Stimulated activated naive CD8-positive, alpha-beta T cell treated with anti-CD3 and anti-CD28 coated beads, Interleukin-15, Interleukin-2, amounts not matched to agents 100 U/mL and 50 U/mL, for 24 hours (primary cell): ENCODE results near the gene SPECC1L.

Source experiments
- ATAC-seq: fragments of 150-1000 bp; cut with Tn5 transposase; one replicate; pipeline ENCODE4 v1.10.0; 2021
- DNase-seq: peaks from one replicate; pipeline ENCODE4 v3.0.0; 2021

SPECC1L gene

DNA sequence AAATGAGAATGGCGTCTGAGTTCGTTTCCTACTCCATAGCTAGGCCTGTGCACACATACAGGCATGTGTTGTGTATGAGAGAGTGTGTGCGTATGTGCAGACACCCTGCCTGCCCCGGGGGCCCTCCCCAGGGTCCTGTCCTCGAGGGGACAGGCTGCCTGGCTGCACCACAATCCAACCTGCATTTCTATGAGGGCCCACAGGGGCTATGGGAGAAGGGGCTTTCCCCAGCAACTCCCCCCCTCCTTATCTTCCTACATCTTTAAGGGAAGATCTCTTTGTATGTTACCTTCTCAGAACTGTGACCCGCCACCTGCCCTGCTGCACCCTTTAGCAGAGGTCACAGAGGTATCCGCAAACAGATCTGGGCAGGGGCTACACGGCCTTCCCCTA is 171.7 kb downstream of the SPECC1L start:
- ATAC-seq (no peak), DNase-seq (no peak)

DNA sequence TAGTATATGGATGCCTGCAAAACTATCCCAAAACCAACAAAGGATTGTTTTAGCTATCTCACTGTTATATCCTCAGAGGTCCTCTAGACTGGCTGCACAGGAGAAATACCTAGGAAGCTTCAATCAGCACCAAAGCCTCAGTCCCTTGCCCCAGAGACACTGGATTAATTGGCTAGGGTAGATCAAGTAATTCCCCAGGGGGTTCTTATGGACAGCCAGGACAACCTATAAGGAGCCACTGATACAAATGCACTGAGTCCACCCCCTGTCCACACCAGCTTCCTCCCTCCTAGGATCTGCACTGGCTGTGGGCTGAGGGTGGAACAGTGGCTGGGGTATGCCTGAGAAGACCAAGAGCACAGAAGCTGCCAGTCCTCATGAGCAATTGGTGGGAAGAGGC is 173.0 kb downstream of the SPECC1L start:
- ATAC-seq (no peak), DNase-seq (no peak)

DNA sequence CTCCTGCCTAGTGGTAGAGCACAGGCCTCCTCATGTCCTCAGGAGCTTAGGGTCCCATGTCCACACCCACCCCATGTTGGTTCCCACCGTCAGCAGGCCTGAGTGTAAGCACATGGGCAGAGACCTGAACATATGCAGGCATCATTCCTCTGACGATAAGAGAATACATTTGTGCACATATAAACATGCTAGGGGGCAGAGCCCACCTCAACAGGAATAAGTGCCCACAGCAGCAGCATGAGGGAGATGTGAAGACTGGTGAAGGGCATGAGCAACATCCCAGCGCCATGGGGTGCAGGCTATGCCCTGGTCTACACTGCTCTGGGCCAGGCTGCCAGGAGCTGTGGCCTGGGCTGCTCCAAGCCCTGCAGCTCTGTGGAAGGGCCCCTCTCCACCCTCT is 173.6 kb downstream of the SPECC1L start:
- DNase-seq: no peak
- ATAC-seq: no peak

DNA sequence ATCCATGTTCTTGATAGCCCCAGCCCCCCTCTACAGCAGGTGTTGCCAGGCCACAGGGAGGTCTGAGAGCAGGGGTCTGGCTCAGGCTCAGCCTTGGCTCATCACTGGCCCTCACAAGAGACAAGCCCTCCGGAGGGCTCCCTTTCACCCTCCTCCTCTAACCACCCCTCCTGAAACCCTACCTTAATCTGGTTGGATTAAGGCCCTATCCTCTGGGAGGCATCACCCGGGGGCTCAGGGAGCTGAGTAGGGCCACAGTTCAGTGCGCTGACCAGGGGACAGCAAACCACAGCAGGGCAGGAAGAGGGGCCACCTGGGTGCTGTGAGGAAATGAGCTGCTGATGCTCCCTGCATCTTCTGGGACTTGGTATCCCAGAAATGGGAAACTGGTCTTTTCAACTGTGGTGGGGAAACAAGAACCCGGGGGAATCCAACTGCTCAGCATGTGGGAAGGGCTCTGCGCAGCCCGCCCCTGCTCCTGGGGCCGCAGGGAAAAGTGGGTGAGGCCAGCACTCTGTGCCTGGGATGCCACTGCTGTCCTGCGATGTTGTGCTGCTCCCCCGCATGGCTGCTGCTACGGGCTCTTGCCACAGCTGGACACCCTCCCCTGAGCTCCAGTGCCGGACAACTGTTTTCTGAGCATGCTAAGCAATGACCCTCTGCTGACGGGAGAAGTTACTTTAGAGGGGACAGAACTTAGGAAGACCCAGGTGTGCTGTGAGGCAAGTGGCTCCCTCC is 174.3 kb downstream of the SPECC1L start:
- DNase-seq (no peak), ATAC-seq (no peak)

DNA sequence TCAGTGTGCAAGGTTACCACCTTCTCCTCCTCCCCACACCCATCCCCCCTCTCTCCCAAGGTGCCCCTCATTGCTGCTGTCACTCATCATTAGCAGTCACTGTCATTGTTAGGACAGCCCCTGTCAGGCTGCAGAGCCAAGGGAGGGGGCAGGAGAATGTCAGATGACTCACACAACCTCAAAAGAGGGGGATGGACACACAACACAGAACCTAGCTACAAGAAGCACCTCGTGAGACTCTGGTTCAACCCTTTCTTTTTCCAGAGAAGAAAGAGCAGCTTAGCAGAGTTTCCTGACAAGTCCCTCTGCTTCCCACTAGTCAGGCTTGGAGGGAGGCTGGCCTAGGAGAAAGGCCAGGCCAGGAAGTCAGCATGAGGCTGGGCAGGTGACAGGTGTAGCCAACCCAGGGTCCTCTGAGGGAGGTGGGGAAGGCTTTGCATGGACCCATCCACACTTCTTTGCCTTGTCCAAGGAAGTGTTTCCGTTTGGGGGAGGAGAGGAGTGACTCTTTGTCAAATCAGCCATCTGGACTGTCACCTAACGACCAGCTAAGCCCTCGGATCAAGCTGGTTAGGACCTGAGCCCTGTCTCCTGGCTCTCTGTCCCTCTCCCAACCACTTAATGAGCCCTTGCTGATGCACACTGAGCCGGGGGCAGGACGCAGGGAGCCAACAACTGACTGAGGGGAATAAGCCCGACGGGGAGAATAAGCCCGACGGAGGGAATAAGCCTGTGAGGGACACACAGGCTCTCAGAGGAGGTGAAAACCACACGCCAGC is 175.0 kb downstream of the SPECC1L start:
- ATAC-seq (peak; percentile 97), DNase-seq (peak; percentile 66)

DNA sequence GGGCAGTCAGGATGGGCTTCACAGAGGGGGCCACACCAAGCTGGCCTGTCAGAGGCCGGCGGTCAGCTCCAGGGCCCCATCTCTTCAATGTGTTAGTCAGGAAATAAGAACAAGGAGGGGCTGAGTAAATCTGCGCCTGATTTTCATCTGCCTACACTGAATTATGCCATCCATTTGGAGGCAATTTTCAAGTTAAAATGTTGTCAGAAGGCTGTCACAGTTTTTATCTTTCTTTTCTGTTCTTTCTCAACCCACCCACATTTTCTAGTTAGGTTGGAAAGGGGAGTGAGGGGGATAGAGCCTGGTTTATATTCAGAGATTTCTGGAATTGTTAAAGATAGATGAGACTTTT is 175.6 kb downstream of the SPECC1L start:
- no peak for DNase-seq
- ATAC-seq: no peak

DNA sequence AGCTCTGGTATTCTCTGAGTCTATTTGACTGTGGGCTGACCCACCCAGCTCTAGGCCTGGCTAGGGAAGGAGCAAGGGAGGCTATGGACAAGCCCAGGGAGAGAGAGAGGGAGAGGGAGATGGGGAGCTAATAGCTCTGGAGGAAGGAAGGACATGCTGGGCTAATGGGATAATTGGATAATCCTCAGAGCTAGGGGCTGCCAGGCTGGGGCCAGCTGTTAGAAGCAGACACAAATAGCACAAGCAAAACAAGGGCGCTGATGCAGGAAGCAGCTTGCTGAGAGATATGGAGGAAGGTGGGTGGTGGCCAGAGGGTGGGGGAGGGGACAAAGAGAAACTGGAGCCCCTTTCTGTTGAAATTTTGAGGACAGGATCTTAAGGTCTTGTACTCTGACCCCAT is 180.0 kb downstream of the SPECC1L start:
- no peak for ATAC-seq
- no peak for DNase-seq

DNA sequence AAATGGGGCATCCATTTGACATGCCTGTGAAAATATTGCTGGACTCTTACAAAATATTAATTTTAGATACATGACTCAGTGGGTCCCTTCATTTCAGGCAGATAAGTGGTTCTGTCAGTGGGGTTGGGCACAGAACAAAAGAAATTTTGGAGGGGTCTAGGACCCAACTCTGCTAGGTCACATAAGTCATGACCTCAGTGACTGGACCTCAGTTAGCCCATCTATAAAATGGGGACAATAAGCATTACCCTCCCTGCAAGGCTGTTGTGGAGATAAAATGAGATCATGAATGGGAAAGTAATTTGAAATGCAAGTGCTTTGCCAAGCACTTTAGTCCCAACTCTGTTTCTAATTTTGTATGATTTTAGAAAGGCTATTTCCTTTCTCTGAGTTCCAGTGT is 180.5 kb downstream of the SPECC1L start:
- ATAC-seq: no peak
- no peak for DNase-seq

DNA sequence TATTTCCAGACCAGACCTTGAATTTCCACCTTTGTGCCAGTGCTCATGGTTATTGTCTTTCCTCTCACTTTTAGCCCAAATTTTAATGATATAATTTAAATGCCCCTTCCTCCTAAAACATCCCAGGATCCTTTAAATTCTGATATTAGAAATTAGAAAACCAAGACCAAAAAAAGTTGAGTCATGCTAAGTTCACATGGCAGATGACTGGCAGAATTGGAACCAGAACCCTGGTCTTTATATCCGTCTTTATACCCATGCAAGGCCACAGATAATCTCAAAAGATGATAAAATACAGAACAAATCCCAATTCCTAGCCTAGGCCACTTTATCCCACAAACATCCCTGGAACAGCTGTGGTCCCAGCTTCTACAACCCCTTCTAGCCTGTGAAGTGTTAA is 183.2 kb downstream of the SPECC1L start:
- ATAC-seq: no peak
- no peak for DNase-seq

DNA sequence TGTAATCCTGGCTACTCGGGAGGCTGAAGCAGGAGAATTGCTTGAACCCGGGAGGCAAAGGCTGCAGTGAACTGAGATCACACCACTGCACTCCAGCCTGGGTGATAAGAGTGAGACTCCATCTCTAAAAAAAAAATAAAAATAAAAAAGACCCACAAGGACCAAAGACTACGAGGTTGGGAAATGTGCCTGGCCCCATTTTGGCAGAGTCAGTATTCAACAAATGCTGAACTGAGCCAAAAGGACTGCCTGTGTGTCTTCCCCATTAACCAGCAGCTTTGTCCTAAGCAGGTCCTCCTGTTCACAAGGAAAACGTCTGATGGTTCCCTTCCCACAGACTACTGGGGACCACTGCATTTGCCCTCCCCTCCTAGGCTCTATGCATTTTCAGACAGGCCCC is 184.4 kb downstream of the SPECC1L start:
- ATAC-seq (no peak), DNase-seq (no peak)

DNA sequence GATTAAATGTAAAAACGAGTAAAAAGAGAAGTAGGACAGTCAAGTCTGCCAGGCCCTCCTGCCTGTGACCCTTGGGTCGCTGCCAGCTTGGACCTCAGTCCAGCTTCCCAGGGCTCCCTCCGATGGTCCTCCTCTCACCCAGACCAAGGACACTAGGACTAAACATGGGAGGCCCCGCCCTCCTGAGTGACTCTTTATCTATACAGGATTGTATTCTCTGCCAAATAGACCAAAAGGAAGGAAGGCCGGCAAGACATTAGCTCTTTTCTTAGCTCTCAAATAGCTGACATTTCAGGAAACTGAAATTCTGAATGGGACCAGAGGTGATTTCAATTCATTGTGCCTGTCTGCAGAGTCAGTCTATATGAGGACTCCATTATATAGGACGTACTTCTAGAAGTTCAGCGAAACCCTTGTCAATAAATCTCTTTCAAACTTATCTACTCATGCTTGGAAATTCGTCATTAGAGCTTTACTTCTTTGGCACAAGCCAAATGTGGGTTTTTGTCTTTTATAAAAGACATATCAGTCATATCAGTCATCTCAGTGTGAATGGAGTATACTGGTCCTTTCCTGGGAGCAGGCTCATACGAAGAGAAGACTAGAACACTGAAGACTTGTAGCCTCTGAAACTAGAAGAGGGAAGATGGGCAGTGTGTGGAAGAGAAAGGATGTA is 185.3 kb downstream of the SPECC1L start:
- DNase-seq (no peak), ATAC-seq (no peak)

DNA sequence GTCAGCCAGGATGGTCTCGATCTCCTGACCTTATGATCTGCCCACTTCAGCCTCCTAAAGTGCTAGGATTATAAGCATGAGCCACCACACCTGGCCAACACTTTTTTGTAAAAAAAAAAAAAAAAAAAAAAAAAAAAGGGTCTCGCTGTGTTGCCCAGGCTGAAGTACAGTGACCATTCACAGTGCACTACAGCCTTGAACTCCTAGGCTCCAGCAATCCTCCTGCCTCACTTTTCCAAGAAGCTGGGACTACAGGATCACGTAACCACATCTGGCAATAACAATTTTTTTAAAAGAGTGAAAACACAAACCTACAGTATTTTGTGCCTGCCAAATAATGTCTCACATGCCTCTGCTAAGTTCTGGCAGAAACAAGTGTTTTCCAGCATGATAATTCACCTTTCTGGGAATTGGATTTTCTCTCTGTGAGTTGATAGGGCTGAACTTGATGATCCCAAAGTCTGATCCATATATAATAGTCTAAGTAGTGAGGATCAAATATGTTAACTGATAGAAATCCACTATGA is 187.3 kb downstream of the SPECC1L start:
- no peak for DNase-seq
- no peak for ATAC-seq

DNA sequence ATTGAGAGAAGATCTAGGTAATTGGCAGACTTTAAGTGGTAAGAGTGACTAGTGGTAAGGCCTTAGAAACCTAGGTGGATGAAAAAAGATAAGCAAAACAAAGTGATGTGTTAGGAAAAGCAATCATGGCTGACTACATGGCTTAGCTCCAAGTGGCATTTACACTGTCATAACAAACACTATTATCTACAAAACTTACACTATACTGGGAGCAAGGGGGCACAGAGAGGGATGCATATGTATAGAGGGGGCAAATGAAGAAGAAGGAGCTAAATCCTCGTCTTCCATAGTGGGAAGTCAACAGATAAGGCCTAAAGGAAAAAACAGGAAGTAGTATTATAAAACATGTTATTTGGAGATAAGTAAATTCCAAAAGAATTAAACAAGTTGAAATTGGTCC is 189.3 kb downstream of the SPECC1L start:
- no peak for ATAC-seq

DNA sequence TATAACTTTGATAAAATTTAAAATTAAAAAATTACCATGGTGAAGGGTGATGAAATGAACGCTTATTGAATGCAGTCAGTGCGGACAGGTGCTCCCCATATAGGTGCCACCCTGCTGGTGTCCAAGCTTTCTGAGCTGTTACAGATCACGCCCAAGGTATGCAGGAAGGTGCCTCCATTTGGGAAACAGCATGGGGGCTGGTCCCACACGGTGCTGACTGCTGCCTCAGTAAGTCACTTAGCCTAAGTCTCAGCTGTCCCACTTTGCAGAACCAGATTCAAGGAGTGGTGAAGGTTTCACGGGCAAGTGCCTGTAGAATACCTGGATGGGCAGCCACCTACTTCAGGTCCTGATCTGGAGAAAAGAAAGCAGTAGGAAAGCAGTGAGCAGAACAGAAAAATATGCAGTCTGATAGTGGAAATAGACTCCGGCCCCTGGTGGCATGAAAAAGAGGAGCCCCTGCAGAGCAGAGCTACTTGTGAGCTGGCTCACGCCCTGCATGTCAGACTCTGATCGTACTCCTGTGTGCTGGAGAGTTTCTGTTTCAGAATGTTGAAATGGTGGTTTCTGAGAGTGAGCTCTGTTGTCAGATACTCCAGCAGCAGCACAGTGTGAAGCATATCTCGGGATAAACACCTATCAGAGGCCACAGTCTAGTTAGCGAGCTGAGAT is 189.9 kb downstream of the SPECC1L start:
- DNase-seq: no peak

More for the DNA sequence above, 189.3 kb downstream of the SPECC1L start:
- DNase-seq: no peak

DNA sequence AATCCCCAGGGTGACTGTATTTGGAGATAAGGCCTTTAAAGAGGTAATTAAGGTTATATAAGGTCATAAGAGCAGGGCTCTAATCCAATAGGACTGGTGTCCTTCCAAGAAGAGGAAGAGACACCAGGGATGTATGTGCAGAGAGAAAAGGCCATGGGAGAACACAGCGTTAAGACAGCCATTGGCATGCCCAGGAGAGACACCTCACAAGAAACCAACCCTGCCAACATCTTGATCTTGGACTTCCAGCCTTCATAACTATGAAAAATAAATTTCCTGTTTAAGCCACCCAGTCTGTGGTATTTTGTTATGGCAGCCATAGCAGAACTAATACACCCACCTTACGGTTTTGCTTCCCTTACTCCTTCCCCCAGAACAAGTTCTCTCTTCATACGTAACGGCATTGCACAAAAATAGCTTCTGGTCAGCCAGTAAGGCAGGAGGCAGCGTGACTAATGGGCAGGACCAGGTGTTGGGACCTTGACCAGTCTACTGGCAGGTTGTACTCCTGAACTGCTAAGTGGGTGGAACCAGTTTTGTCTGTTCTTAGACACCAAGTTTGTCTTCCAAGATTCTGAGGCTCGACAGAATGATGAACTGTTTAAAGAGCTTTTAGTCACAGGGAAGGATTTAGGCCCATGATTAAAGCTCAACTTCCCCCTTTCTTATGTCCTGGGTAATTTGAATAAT is 192.6 kb downstream of the SPECC1L start:
- DNase-seq (no peak), ATAC-seq (no peak)

More for the DNA sequence above, 189.9 kb downstream of the SPECC1L start:
- peak; percentile 56 for ATAC-seq

DNA sequence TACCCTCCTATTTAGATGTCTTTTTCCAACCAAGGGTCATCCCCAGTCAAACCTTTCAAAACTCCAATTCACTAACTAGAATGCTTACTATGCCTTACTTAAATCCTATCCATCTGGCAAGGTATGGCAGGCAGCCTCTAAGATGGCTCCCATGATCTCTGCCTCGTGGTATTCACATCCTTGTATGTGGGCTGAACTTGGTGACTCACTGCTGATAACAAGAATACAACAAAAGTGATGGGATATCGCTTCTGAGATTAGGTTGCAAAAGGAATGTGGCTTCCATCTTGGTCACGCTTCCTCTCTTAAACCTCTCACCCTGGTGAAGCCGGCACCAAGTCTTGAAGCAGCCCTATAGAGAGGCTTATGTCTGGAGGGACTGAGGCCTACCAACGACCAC is 194.9 kb downstream of the SPECC1L start:
- no peak for DNase-seq
- ATAC-seq: peak; percentile 62

DNA sequence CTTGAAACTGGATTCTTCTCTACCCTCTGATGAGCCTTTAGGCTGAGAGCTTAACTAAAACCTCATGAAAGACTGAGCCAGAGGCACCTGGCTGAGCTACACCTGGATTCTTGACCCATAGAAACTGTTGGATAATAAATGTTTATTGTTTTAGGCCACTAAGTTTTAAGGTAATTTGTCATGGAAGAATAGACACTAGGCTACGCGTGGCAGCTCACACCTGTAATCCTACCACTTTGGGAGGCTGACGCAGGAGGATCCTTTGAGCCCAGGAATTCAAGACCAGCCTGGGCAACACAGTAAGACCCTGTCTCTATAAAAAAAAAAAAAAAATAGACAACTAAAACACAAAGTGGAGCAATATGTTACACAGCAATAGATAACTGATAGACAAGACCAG is 195.3 kb downstream of the SPECC1L start:
- DNase-seq (no peak), ATAC-seq (no peak)

DNA sequence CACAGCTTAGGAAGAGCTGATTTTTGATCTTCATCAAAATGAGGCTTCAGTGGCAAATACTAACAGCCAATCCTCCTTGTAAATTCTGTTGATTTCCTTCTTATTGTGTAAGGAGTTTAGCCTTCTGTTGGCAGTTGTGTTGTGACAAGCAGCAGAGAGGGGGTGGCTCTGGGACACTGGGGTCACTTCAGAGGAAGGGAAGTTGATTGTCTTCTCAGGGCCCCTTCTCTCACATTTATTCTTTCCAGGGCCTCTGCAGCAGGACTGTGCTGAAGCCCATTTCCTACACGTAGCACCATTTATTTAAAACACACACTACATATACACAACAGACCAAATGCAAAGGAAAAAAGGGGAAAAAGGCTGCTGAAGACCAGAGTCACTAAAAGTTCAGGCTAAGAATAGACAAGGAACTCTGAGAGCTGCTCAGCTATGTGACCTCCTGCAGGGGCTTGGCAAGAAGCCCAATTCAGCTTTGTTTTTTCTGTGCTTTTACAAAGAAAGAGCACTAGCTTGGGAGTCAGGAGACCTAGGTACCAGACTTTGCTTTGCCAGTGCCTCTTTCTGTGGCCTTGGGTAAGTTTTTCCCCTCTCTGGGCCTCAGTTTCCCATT is 196.2 kb downstream of the SPECC1L start:
- ATAC-seq (no peak), DNase-seq (no peak)

DNA sequence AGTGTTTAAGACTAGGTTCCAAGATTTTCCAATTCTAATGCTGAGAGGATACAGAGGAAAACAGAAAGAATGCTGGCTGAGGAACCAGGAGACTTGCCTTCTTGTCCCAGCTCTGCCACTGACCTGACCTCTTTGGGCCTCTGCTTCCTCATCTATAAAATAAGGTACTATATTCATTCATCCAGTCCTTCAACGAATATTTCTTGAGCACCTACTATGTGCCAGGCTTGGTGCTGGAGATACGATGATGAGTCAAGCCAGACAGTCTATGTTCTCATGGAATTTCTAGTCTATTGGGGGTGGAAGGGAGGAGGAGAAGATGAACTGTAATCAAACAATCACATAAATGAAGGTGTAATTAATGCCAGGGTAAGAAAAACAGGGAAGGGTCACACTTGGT is 196.7 kb downstream of the SPECC1L start:
- ATAC-seq (no peak), DNase-seq (no peak)
